Keratinocyte (primary cell): ENCODE results near the gene ZBTB18. TPM values are rescaled to one million over a fixed set of nuclear protein-coding genes. Genes with fewer than 3 reads are reported as not detected.

Source experiments
- DNase-seq: peaks from one replicate; pipeline ENCODE4 v3.0.0-alpha.2; 2011; ENCODE audit warnings: low read depth, missing footprints, low spot score
- FAIRE-seq: peaks from 2 replicates; lab custom pipeline; 2011; peaks lifted over from hg19 to GRCh38; lab: Jason Lieb, UNC
- H2AFZ ChIP-seq: 2 replicates; pipeline ENCODE4 v1.6.0; 2012; ENCODE audit warnings: low read length, control low read depth, inconsistent platforms; ENCODE audit not compliant: control insufficient read depth
- H3K27ac ChIP-seq: 2 replicates; pipeline ENCODE4 v1.5.1; 2011; ENCODE audit warnings: low read length; ENCODE audit not compliant: control insufficient read depth, insufficient read depth
- H3K27me3 ChIP-seq: 3 replicates; pipeline ENCODE4 v1.6.0; 2011; ENCODE audit warnings: low read length; ENCODE audit not compliant: control insufficient read depth, insufficient read depth; ENCODE audit errors: extremely low read depth
- H3K36me3 ChIP-seq, 2 experiments: 2 replicates in 1 of 2; 3 replicates in 1 of 2; pipeline ENCODE4 v1.5.1; 2011; ENCODE audit warnings: low read length in 2 of 2, mild to moderate bottlenecking in 1 of 2; ENCODE audit not compliant: control insufficient read depth in 2 of 2, insufficient read depth in 2 of 2; ENCODE audit errors: extremely low read depth in 1 of 2
- H3K4me1 ChIP-seq: 3 replicates; pipeline ENCODE4 v1.5.1; 2011; ENCODE audit warnings: low read length; ENCODE audit not compliant: control insufficient read depth, insufficient read depth; ENCODE audit errors: extremely low read depth
- H3K4me2 ChIP-seq: 3 replicates; pipeline ENCODE4 v1.6.0; 2011; ENCODE audit warnings: low read depth, low read length; ENCODE audit not compliant: control insufficient read depth, insufficient read depth; ENCODE audit errors: extremely low read depth
- H3K4me3 ChIP-seq, 3 experiments: fragments of 200-600 bp in 1 of 3; sonication (generic) in 1 of 3; 2 replicates in 2 of 3; 3 replicates in 1 of 3; pipeline ENCODE4 v1.5.1; 2011 to 2016; ENCODE audit warnings: low read length in 3 of 3, mild to moderate bottlenecking in 3 of 3, control low read depth in 2 of 3, inconsistent platforms in 1 of 3, low read depth in 1 of 3, mixed read lengths in 1 of 3, mixed run types in 1 of 3, moderate library complexity in 1 of 3; ENCODE audit not compliant: control insufficient read depth in 2 of 3, insufficient read depth in 2 of 3; ENCODE audit errors: extremely low read depth in 1 of 3
- H3K79me2 ChIP-seq: 2 replicates; pipeline ENCODE4 v1.6.0; 2012; ENCODE audit warnings: low read length; ENCODE audit not compliant: control insufficient read depth, insufficient read depth
- H3K9ac ChIP-seq: 3 replicates; pipeline ENCODE4 v1.6.0; 2011; ENCODE audit warnings: low read length; ENCODE audit not compliant: control insufficient read depth, insufficient read depth; ENCODE audit errors: extremely low read depth
- H3K9me1 ChIP-seq: 3 replicates; pipeline ENCODE4 v1.6.0; 2011; ENCODE audit warnings: low read length; ENCODE audit not compliant: control insufficient read depth, insufficient read depth; ENCODE audit errors: extremely low read depth
- H3K9me3 ChIP-seq: 2 replicates; pipeline ENCODE4 v1.5.1; 2012; ENCODE audit warnings: low read depth, low read length; ENCODE audit not compliant: control insufficient read depth
- H4K20me1 ChIP-seq: 3 replicates; pipeline ENCODE4 v1.6.0; 2011; ENCODE audit warnings: low read length; ENCODE audit not compliant: control insufficient read depth, insufficient read depth; ENCODE audit errors: extremely low read depth
- CTCF ChIP-seq, 3 experiments: IDR thresholded peaks in 1 of 3; conservative IDR thresholded peaks in 1 of 3; optimal IDR thresholded peaks in 1 of 3; 2 replicates in 2 of 3; 3 replicates in 1 of 3; pipeline versions ENCODE3 to v1.5.1; 2011; ENCODE audit warnings: low read length in 3 of 3, mild to moderate bottlenecking in 3 of 3, moderate library complexity in 2 of 3, control low read depth in 1 of 3, inconsistent platforms in 1 of 3; ENCODE audit not compliant: insufficient read depth in 2 of 3; ENCODE audit errors: extremely low read depth in 1 of 3
- EZH2 ChIP-seq: IDR thresholded peaks from one replicate; pipeline ENCODE4 v1.6.1; 2012; ENCODE audit warnings: inconsistent platforms, mild to moderate bottlenecking, low read length, moderate library complexity
- dilution Hi-C: fragments of 300-500 bp; cut with MboI; formaldehyde crosslinking; loops from one replicate; pipeline ENCODE4 v1.7.0; 2020; ENCODE audit warnings: low sequenced_read_pairs; ENCODE audit not compliant: extremely low pct_ligation_motif_present
- polyA plus RNA-seq, 5 experiments: library from polyadenylated mRNA; depleted of rRNA in 3 of 5; stranded (reverse) in 3 of 5; stranded (forward) in 1 of 5; unstranded in 1 of 5; fragments of >200 nt; gene quantifications; 1 replicate in 1 of 5; 2 replicates in 3 of 5; 3 replicates in 1 of 5; pipeline versions ENCODE4 v1.2.1 to v1.2.3, GENCODE V29; 2011 to 2012; ENCODE audit warnings: missing spikeins in 2 of 5, low read depth in 1 of 5, low replicate concordance in 1 of 5

Gene ZBTB18
- polyA plus RNA-seq, 1 donor (not counting 4 experiments of a cell fraction or from before 2014, with no cell fraction given), result 5.8 TPM

DNA sequence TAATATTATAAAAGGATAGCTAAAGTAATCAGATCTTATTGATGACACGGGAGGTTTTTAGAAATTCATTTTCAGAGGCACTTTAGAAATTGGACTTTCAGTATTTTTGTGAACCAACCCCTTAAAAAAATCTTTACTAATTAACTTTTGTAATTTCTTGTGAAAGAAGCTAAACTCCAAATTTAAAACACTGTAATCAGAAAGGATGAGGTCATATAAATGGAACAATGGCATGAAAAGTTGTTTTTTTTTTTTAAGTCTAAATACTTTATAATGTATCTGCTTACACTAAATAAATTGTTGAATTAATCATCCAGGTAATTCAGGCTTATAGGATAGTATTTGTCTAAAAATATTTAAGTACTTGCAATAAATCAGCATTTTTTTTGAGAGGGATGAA, 9.0 kb downstream of the ZBTB18 start:
- H2AFZ ChIP-seq, result no peak overlapping the region
- H3K4me1 ChIP-seq, result no peaks in the 10 kb centered on the region
- H3K27me3 ChIP-seq, result no peaks in the 10 kb centered on the region
- FAIRE-seq (no peak), DNase-seq (no peak)
- H3K9me1 ChIP-seq, result no peaks in the 10 kb centered on the region
- no peak overlapping the region for H3K4me3 ChIP-seq
- H4K20me1 ChIP-seq, result no peaks in the 10 kb centered on the region
- no peak overlapping the region for H3K9ac ChIP-seq
- TF ChIP-seq EZH2 (no peak), CTCF (optimal IDR thresholded peaks at IDR 0.05 in 1 of 3, IDR thresholded peaks at IDR 0.05 in 1 of 3, conservative IDR thresholded peaks at IDR 0.05 in 1 of 3; ENCODE audit: extremely low read depth in 1 of 3, insufficient read depth in 2 of 3, low read length in 3 of 3) (no peak)
- H3K36me3 ChIP-seq, result no peaks in the 10 kb centered on the region
- no peaks in the 10 kb centered on the region for H3K79me2 ChIP-seq
- H3K9me3 ChIP-seq, result no peaks in the 10 kb centered on the region
- H3K4me2 ChIP-seq, result no peak overlapping the region
- no peak overlapping the region for H3K27ac ChIP-seq
- dilution Hi-C loops, result no loop called here

DNA sequence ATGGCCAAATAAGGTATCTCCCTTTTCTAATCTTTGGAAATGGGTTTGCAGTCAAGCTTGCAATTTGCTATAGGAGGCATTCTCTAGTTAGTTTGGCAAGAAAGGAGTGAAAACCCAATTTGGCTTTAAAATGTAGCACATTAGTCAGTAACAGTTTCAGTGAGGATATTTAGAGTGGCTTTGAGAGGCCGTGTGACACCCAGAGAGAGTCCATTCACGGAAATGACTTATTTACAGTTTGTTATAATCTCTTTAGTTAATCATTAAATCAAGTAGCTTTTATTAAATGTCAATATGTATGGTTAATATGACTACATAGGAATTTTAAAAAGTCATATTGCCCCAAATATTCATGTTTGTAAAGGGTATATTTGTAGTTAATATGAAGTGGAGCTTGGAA, 9.6 kb downstream of the ZBTB18 start:
- no peak overlapping the region for H2AFZ ChIP-seq
- no peak overlapping the region for H3K9ac ChIP-seq
- H3K4me1 ChIP-seq, result peaks cover 2% of the 10 kb centered on the region
- H3K27ac ChIP-seq, result no peak overlapping the region
- H3K4me3 ChIP-seq, result no peak overlapping the region
- H3K9me1 ChIP-seq, result no peaks in the 10 kb centered on the region
- no peaks in the 10 kb centered on the region for H4K20me1 ChIP-seq
- no peaks in the 10 kb centered on the region for H3K9me3 ChIP-seq
- no peaks in the 10 kb centered on the region for H3K27me3 ChIP-seq
- no peak for FAIRE-seq
- no peaks in the 10 kb centered on the region for H3K79me2 ChIP-seq
- H3K4me2 ChIP-seq, result no peak overlapping the region
- no peak for TF ChIP-seq CTCF (optimal IDR thresholded peaks at IDR 0.05 in 1 of 3, IDR thresholded peaks at IDR 0.05 in 1 of 3, conservative IDR thresholded peaks at IDR 0.05 in 1 of 3; ENCODE audit: extremely low read depth in 1 of 3, insufficient read depth in 2 of 3, low read length in 3 of 3)
- no peak for TF ChIP-seq EZH2
- no peak for DNase-seq
- dilution Hi-C loops, result no loop called here
- H3K36me3 ChIP-seq, result no peaks in the 10 kb centered on the region
